Testis (tissue), 2 donors: ENCODE measurements around the gene SCAF11.

Experiments used
- POLR2A ChIP-seq: fragments of 450-650 bp; IDR thresholded peaks from one replicate; pipeline ENCODE4 v1.6.1; 2017; ENCODE audit warnings: antibody characterized with exemption, mild to moderate bottlenecking, moderate library complexity
- TF ChIP-seq, protein P1 (sequence below), 3 experiments: fragments of 450-650 bp in 2 of 3; fragments of 200-600 bp in 1 of 3; sonication (generic) in 1 of 3; IDR thresholded peaks; one replicate each; pipeline ENCODE4 v1.5.1; 2016 to 2019; ENCODE audit warnings: antibody characterized with exemption in 3 of 3, mild to moderate bottlenecking in 2 of 3, moderate library complexity in 1 of 3

DNA sequence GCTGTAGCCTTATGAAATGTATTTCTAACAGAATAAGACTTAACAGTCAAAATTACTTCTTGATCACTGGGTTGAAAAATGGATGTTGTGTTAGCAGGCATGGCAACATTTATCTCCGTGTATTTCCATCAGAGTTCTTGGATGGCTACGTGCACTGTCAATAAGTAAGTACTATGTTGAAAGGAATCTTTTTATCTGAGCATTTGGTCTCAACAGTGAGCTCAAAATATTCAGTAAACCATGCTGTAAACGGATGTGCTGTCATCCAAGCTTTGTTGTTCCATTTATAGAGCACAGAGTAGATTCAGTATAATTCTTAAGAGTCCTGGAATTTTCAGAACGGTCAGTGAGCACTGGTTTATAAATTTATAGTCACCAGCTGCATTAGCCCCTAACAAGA lies 15.5 kb downstream of the SCAF11 start:
- TF ChIP-seq, protein P1, sequence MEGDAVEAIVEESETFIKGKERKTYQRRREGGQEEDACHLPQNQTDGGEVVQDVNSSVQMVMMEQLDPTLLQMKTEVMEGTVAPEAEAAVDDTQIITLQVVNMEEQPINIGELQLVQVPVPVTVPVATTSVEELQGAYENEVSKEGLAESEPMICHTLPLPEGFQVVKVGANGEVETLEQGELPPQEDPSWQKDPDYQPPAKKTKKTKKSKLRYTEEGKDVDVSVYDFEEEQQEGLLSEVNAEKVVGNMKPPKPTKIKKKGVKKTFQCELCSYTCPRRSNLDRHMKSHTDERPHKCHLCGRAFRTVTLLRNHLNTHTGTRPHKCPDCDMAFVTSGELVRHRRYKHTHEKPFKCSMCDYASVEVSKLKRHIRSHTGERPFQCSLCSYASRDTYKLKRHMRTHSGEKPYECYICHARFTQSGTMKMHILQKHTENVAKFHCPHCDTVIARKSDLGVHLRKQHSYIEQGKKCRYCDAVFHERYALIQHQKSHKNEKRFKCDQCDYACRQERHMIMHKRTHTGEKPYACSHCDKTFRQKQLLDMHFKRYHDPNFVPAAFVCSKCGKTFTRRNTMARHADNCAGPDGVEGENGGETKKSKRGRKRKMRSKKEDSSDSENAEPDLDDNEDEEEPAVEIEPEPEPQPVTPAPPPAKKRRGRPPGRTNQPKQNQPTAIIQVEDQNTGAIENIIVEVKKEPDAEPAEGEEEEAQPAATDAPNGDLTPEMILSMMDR (IDR thresholded peaks at IDR 0.05), result no peak
- no peak for TF ChIP-seq POLR2A
